NT2/D1 (cell line): ENCODE results near the gene SLC39A5.
"Not testable (repeated sequence)": the region's sequence is repeated elsewhere in the genome, so short reads cannot be mapped to it uniquely, and the experiment has no call there.

ENCODE experiments used
- YY1 ChIP-seq: IDR thresholded peaks from 2 replicates; pipeline ENCODE4 v1.6.1; 2011; ENCODE audit not compliant: insufficient read length, insufficient read depth
- ZNF274 ChIP-seq: IDR thresholded peaks from 2 replicates; pipeline ENCODE4 v1.6.1; 2011; ENCODE audit warnings: mild to moderate bottlenecking, low read depth, low read length

- not testable (repeated sequence) for TF ChIP-seq YY1, ZNF274
Measured at GRCh38 chr12:56284263-56284662, 54.4 kb downstream of the SLC39A5 start.
